Neuronal stem cell (in vitro differentiated cells): ENCODE data around the gene MAPKAPK3.

ENCODE experiments used
- DNase-seq: peaks from one replicate; pipeline ENCODE4 v3.0.0-alpha.2; 2013; ENCODE audit warnings: low spot score
- H2AFZ ChIP-seq: one replicate; pipeline ENCODE4 v1.6.1; 2013; ENCODE audit warnings: mild to moderate bottlenecking, low read length, inconsistent platforms
- H2AK5ac ChIP-seq: 2 replicates; pipeline ENCODE4 v1.6.1; 2013; ENCODE audit warnings: low read depth, mild to moderate bottlenecking, inconsistent platforms, low read length, moderate library complexity, mixed read lengths
- H2BK120ac ChIP-seq: 2 replicates; pipeline ENCODE4 v1.6.1; 2013; ENCODE audit warnings: low read depth, mild to moderate bottlenecking, inconsistent platforms, low read length, moderate library complexity, mixed read lengths
- H2BK12ac ChIP-seq: one replicate; pipeline ENCODE4 v1.6.1; 2013; ENCODE audit warnings: low read length, inconsistent platforms
- H2BK15ac ChIP-seq: 2 replicates; pipeline ENCODE4 v1.6.1; 2013; ENCODE audit warnings: mild to moderate bottlenecking, low read length, inconsistent platforms, mixed read lengths
- H2BK5ac ChIP-seq: one replicate; pipeline ENCODE4 v1.6.1; 2013; ENCODE audit warnings: inconsistent platforms, mild to moderate bottlenecking, low read length, moderate library complexity
- H3K14ac ChIP-seq: one replicate; pipeline ENCODE4 v1.6.1; 2013; ENCODE audit warnings: low read length, inconsistent platforms
- H3K18ac ChIP-seq: 2 replicates; pipeline ENCODE4 v1.6.1; 2013; ENCODE audit warnings: low read length, inconsistent platforms
- H3K23ac ChIP-seq: 2 replicates; pipeline ENCODE4 v1.6.1; 2013; ENCODE audit warnings: low read depth, mild to moderate bottlenecking, mixed read lengths, low read length, inconsistent platforms; ENCODE audit not compliant: poor library complexity
- H3K27ac ChIP-seq: replicated peaks from 3 replicates; pipeline ENCODE4 v1.5.1; 2013; ENCODE audit warnings: low read length, inconsistent platforms
- H3K27me3 ChIP-seq, 3 experiments: 2 replicates each; pipeline ENCODE4 v1.6.1; 2013; ENCODE audit warnings: low read length in 3 of 3, mild to moderate bottlenecking in 2 of 3, inconsistent platforms in 1 of 3, low read depth in 1 of 3, mixed read lengths in 1 of 3, moderate library complexity in 1 of 3; ENCODE audit not compliant: control insufficient read depth in 3 of 3, insufficient read depth in 3 of 3
- H3K36me3 ChIP-seq, 2 donors: replicated peaks in 1 of 2; 2 replicates each; pipeline ENCODE4 v1.6.1; 2013; ENCODE audit warnings: low read length in 2 of 2; ENCODE audit not compliant: control insufficient read depth in 2 of 2, insufficient read depth in 2 of 2
- H3K4ac ChIP-seq: 2 replicates; pipeline ENCODE4 v1.6.1; 2013; ENCODE audit warnings: inconsistent platforms, mild to moderate bottlenecking, low read length, moderate library complexity
- H3K4me1 ChIP-seq, 2 donors: 1 replicate in 1 of 2; 2 replicates in 1 of 2; pipeline ENCODE4 v1.6.1; 2013; ENCODE audit warnings: low read length in 2 of 2, low read depth in 1 of 2; ENCODE audit not compliant: control insufficient read depth in 2 of 2, insufficient read depth in 1 of 2
- H3K4me2 ChIP-seq: one replicate; pipeline ENCODE4 v1.6.1; 2013; ENCODE audit warnings: mild to moderate bottlenecking, low read length, inconsistent platforms; ENCODE audit not compliant: insufficient read depth, poor library complexity, severe bottlenecking
- H3K4me3 ChIP-seq, 2 donors: 2 replicates each; pipeline ENCODE4 v1.5.1; 2013; ENCODE audit warnings: low read length in 2 of 2, mild to moderate bottlenecking in 2 of 2, inconsistent platforms in 1 of 2, moderate library complexity in 1 of 2
- H3K79me1 ChIP-seq: one replicate; pipeline ENCODE4 v1.6.1; 2013; ENCODE audit warnings: low read depth, mild to moderate bottlenecking, inconsistent platforms, low read length, moderate library complexity
- H3K9ac ChIP-seq: one replicate; pipeline ENCODE4 v1.6.1; 2013; ENCODE audit warnings: mild to moderate bottlenecking, low read depth, low read length, inconsistent platforms; ENCODE audit not compliant: poor library complexity
- H3K9me3 ChIP-seq, 2 donors: replicated peaks in 1 of 2; 2 replicates each; pipeline versions ENCODE3 to v1.6.1; 2013; ENCODE audit warnings: low read length in 2 of 2, mild to moderate bottlenecking in 2 of 2, inconsistent platforms in 1 of 2, low read depth in 1 of 2, mixed read lengths in 1 of 2, moderate library complexity in 1 of 2; ENCODE audit not compliant: control insufficient read depth in 2 of 2, insufficient read depth in 1 of 2
- H4K8ac ChIP-seq: one replicate; pipeline ENCODE4 v1.6.1; 2013; ENCODE audit warnings: low read depth, mild to moderate bottlenecking, inconsistent platforms, low read length, moderate library complexity
- H4K91ac ChIP-seq: one replicate; pipeline ENCODE4 v1.6.1; 2013; ENCODE audit warnings: low read length, low read depth, mild to moderate bottlenecking, inconsistent platforms; ENCODE audit not compliant: poor library complexity
- WGBS, 2 donors: extraction: QIAGEN DNeasy Blood & Tissue Kit; methylation state at CpG; one replicate each; pipeline ENCODE4 v1.1.7; 2013; ENCODE audit warnings: missing lambda C conversion rate in 2 of 2, mixed read lengths in 1 of 2; ENCODE audit not compliant: insufficient read length in 2 of 2, insufficient replicate concordance in 1 of 2; ENCODE audit errors: extremely low coverage in 2 of 2; 5-methylcytosine and 5-hydroxymethylcytosine counted together

MAPKAPK3 gene

DNA sequence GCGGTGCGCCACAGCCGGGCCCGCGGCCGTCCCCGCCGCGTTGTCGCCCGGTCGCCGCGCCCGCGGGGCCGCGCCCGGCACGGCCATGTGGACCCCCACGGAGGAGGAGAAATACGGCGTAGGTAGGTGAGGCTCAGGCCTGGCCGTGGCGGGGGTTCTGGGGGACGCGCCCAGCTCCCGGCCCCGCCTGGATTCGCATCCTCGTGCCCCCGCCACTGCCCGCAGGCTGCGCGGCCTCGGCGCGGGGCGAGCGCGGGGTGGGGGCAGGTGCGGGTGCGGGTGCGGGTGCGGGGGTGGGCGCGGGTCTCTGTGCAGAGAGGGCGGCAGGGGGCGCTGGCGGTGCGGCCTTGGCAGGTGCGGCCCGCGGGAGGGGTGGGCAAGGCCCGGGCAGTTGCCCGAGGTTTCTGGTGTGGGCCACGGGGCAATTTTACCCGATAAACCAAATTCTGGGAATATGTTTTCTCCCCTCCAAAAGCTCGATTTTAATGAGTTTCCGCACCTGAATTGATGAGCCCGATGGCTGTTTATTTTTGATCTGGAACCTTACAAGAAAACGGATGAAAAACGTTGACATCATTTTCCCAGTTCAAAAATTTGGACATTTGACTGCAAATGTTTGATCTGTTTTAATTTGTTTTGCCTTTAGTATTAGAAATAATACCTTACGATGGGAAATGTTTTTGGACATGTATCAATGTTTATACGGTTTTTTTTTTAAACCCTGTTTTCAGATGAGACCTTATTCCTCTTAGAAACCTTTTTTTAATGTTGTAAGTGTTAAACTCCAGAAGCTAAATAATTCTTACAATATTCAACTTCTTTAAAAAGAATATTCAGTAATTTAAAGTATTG is 58.5 kb downstream of the MAPKAPK3 start:
- H4K91ac ChIP-seq, result peak overlapping the region; percentile 25
- peak overlapping the region; percentile 0 for H2BK15ac ChIP-seq
- H3K36me3 ChIP-seq, result no peaks in the 10 kb centered on the region
- no peak overlapping the region for H3K23ac ChIP-seq
- H4K8ac ChIP-seq, result no peak overlapping the region
- no peak overlapping the region for H3K14ac ChIP-seq
- no peak overlapping the region for H2BK120ac ChIP-seq
- H2AK5ac ChIP-seq, result no peak overlapping the region
- no peaks in the 10 kb centered on the region for H3K9me3 ChIP-seq
- no CpG with 5 or more reads among the region's 65 CpGs for WGBS, 2 donors
- peak overlapping the region; percentile 87 for H3K4me2 ChIP-seq
- peak overlapping the region; percentile 89 for H2AFZ ChIP-seq
- H3K27ac ChIP-seq, result peak overlapping the region; percentile 56
- H3K4me1 ChIP-seq, result peaks cover 0 to 5% of the 10 kb centered on the region in 2 donors
- peaks cover 0 to 80% (median 3%) of the 10 kb centered on the region in 3 experiments for H3K27me3 ChIP-seq
- H3K9ac ChIP-seq, result peak overlapping the region; percentile 96
- peak overlapping the region; percentile 48 to 99 for H3K4me3 ChIP-seq
- H3K79me1 ChIP-seq, result no peaks in the 10 kb centered on the region
- peak overlapping the region; percentile 72 for H2BK5ac ChIP-seq
- peak overlapping the region; percentile 93 for H3K4ac ChIP-seq
- no peak overlapping the region for H2BK12ac ChIP-seq
- peak; percentile 56 for DNase-seq
- H3K18ac ChIP-seq, result peak overlapping the region; percentile 96

DNA sequence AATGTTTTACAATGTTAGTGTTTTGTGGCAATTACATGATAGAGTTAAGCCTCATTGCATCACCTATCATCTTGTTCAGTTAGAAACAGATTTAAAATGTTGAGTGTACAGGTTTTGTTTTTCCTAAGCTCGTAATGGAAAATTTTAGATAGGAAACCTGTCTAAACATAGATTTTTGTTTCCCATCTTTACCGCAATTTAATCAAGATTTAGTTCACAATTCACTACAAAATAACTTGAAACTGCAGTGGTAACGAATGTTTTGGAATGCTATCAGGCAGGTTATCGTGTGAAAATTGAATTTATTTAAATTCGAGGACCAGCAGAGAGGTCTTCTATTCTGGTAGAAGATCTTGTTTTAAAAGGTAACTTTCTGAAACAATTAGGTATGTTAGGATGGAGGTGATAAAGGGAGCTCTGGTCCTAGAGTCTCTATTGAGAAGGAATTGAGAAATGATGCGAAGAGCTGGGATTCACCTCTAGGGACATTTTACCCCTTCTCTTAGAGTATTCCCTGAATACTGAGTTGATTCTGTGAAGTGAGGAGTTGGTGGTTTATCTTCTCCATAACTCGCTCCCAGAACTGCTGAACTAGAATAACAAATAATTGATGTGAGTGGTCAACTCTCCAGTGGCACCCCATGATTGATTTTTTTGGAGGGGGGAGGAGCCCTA is 59.2 kb downstream of the MAPKAPK3 start:
- no peak overlapping the region for H3K4me3 ChIP-seq
- H3K18ac ChIP-seq, result no peak overlapping the region
- H3K9me3 ChIP-seq, result no peaks in the 10 kb centered on the region
- no CpG with 5 or more reads among the region's 7 CpGs for WGBS, 2 donors
- peaks cover 0 to 79% (median 3%) of the 10 kb centered on the region in 3 experiments for H3K27me3 ChIP-seq
- no peak overlapping the region for H3K23ac ChIP-seq
- no peak overlapping the region for H4K8ac ChIP-seq
- no peak overlapping the region for H3K14ac ChIP-seq
- H4K91ac ChIP-seq, result no peak overlapping the region
- H2AK5ac ChIP-seq, result no peak overlapping the region
- H2BK120ac ChIP-seq, result no peak overlapping the region
- H2BK5ac ChIP-seq, result no peak overlapping the region
- no peak overlapping the region for H2BK15ac ChIP-seq
- DNase-seq, result no peak
- no peak overlapping the region for H2AFZ ChIP-seq
- H2BK12ac ChIP-seq, result no peak overlapping the region
- no peak overlapping the region for H3K27ac ChIP-seq
- H3K4me1 ChIP-seq, result peaks cover 0 to 5% of the 10 kb centered on the region in 2 donors
- no peak overlapping the region for H3K9ac ChIP-seq
- no peaks in the 10 kb centered on the region for H3K79me1 ChIP-seq
- H3K4ac ChIP-seq, result no peak overlapping the region
- H3K4me2 ChIP-seq, result no peak overlapping the region
- no peaks in the 10 kb centered on the region for H3K36me3 ChIP-seq

DNA sequence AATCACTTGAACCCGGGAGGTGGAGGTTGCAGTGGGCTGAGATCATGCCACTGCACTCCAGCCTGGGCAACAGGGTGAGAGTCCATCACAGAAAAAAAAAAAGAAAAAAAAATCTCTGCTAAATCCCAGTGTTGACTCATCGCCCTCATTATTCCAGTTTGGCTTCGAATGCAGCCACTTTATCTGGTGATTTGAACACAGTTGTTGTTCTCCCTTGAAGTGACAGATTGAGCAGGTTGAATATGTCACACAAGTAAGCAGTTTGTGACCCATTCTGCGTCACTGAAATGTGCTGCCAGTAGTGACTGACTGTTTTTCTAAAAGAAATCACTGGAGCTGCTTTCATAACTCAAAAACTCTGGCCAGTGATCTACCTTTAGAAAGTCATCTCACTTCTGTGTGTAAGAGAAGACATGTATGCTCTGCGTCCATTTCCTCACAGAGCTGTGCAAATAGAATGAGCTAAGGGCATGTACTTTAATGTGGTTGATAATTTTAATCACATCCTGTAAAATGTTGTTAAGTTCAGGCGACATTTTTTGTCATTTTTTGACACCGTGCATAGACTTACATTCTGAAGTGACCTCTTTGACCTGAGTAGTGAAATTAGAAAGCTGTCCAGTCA is 70.3 kb downstream of the MAPKAPK3 start:
- H3K4me2 ChIP-seq, result no peak overlapping the region
- no CpG with 5 or more reads among the region's 7 CpGs for WGBS, 2 donors

DNA sequence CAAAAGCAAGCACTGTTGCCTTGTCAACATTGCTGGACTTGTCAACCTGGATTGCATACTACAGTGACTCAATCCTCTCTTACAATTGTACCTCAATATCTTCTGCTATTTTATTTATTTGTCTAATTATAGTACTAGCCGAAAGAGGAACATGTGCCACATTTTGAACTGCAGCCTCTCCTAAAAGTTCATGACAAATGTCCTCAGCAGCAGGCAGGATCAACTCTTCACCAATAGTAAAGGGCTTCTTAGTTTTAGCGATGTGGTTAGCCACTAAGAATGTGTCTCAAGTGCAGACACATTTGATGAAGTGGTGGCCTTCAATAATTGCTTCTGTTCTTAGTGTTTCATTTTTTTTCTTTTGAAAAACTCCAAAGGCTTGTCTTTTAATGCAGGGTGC is 71.0 kb downstream of the MAPKAPK3 start:
- no peak overlapping the region for H3K4ac ChIP-seq
- no peak for DNase-seq
- no peak overlapping the region for H2BK15ac ChIP-seq
- no peak overlapping the region for H2AK5ac ChIP-seq
- no peaks in the 10 kb centered on the region for H3K4me1 ChIP-seq
- no peak overlapping the region for H3K23ac ChIP-seq
- no peaks in the 10 kb centered on the region for H3K36me3 ChIP-seq
- H3K9ac ChIP-seq, result no peak overlapping the region
- no peak overlapping the region for H3K4me2 ChIP-seq
- H3K18ac ChIP-seq, result no peak overlapping the region
- no peak overlapping the region for H3K27ac ChIP-seq
- H2BK120ac ChIP-seq, result no peak overlapping the region
- no peak overlapping the region for H2AFZ ChIP-seq
- peaks cover 0 to 13% (median 0%) of the 10 kb centered on the region in 3 experiments for H3K27me3 ChIP-seq
- WGBS, 2 donors, result no CpG with 5 or more reads among the region's 2 CpGs
- H3K9me3 ChIP-seq, result peaks cover 0 to 2% of the 10 kb centered on the region in 2 donors
- H2BK5ac ChIP-seq, result no peak overlapping the region
- H4K8ac ChIP-seq, result no peak overlapping the region
- no peak overlapping the region for H3K14ac ChIP-seq
- peaks cover 1% of the 10 kb centered on the region for H3K79me1 ChIP-seq
- no peak overlapping the region for H3K4me3 ChIP-seq
- H4K91ac ChIP-seq, result no peak overlapping the region
- no peak overlapping the region for H2BK12ac ChIP-seq

More for the DNA sequence above, 70.3 kb downstream of the MAPKAPK3 start:
- Histone ChIP-seq H3K4me3 (no peak overlapping the region), H2BK5ac (no peak overlapping the region), H3K14ac (no peak overlapping the region), H3K9me3 (peaks cover 0 to 2% of the 10 kb centered on the region in 2 donors), H3K4ac (no peak overlapping the region), H2AFZ (no peak overlapping the region), H3K79me1 (peaks cover under 1% of the 10 kb centered on the region), H4K8ac (no peak overlapping the region), H3K9ac (no peak overlapping the region), H2BK12ac (no peak overlapping the region), H3K23ac (no peak overlapping the region), H3K27ac (no peak overlapping the region), H2BK15ac (no peak overlapping the region), H3K4me1 (no peaks in the 10 kb centered on the region), H2BK120ac (no peak overlapping the region), H2AK5ac (no peak overlapping the region), H3K27me3 (peaks cover 0 to 13% (median 0%) of the 10 kb centered on the region in 3 experiments), H3K18ac (no peak overlapping the region), H4K91ac (no peak overlapping the region), H3K36me3 (no peaks in the 10 kb centered on the region)
- DNase-seq, result no peak
